GM21423 (cell line): ENCODE results near the gene MED13L.
"Not testable (repeated sequence)": the region's sequence is repeated elsewhere in the genome, so short reads cannot be mapped to it uniquely, and the experiment has no call there.

Source experiments
- ATAC-seq: cut with Tn5 transposase; IDR thresholded peaks from one replicate; pipeline ENCODE4 v1.9.1; 2021; ENCODE audit warnings: mild to moderate bottlenecking, moderate library complexity; ENCODE audit not compliant: unreplicated experiment

Gene MED13L

DNA sequence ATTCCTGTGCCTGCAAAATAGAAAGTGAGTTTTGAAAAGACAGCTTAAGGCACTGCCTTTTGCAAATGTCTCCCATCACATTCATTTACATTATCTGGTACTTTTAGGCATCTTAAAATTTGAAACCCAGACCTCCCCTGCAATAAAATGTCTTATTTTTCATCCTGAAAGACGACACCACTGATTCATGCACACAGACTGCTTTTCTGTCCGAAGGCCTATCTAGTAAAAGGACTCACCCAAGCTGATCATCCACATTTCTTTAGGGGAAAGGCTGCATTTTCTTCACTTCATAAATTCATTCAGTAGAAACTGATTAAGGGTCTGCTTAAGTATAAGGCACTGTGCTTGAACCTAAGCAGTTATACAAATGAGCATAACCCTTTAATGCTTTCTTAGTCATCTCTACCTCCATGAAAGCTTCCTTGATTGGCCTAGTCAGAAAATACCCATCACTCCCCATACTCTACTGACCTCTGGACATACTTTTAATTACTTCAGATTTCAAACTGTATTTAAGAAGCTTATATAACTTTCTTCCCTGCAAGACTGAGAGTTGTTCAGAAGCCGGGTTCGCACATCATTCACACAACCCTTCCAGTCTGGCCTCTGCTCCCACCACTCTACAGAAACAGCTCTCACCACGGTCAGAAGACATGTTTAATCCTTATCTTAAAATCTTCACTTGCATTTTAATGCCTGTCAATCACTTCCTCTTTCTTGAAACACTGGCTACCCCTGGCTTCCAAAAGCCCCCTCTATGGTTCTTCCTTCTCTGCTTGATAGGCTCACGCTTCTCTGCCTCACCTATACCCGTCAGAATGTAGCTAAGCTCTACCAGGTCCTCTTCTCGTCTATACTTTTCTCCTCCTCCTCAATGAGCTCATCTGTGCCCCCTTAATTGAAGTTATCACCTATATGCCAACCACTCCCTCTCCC lies 288.6 kb downstream of the MED13L start:
- no peak for ATAC-seq

DNA sequence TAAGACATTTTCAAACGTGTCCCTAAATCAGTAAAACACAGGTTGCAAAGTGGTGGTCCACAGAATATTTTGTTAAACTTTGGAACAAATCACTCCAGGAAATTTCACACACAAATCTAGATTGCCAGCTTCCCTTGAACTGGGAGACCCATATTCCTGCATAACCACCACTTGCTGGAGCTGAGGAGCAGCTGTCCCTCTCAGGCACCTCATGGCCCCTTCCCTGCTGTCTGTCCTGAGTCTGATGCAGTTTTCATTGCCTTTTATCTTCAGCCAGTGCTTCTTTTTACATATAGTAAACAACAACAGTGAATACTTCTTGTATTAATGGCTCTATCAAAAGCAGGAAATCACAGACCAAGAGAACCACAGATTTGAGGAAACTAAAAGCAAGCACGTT lies 289.3 kb downstream of the MED13L start:
- ATAC-seq, result no peak

DNA sequence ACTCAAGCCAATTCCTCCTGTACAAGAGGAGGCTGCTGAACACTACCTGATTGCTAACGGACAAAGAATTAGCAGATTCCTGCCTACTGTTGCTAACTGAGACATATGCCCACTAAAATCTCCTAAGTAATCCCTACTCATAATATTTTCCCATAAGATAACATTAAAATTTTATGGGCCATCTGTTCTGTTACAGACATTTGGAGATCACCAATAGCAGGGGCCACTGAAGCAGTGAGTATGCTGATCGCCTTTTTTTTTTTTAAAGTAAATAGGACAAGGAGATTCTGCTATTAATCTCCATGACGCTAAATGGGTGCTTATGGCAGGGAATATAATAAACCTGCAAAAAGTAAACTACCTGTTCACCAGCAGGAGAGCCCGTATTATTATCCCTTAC lies 292.9 kb downstream of the MED13L start:
- ATAC-seq, result no peak

DNA sequence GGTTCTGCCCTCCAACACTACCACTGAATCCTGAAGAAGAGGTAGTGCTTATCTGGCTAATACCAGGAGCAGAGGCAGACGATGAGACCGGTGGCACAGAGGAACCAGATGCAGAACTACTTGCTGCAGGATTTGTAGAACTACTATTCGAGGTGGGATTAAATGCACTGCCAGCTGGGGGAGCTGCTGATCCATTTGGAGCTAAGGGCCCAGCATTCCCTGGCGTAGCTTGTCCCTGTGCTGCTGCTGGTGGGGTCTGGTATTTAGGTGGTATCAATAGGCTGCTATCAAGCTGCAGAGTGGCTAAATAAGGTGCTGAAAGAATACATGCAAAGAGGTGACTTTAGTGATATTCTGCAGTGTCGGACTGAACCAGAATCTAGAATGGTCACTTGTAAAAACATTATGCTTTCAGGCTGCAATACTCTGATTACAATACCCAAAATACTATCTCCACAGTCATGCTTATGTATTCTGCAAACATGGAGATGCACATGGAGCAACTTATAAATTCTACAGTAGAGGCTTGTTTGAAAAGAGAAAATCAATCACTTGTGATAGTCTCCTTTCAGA lies 294.2 kb downstream of the MED13L start:
- ATAC-seq, result no peak

DNA sequence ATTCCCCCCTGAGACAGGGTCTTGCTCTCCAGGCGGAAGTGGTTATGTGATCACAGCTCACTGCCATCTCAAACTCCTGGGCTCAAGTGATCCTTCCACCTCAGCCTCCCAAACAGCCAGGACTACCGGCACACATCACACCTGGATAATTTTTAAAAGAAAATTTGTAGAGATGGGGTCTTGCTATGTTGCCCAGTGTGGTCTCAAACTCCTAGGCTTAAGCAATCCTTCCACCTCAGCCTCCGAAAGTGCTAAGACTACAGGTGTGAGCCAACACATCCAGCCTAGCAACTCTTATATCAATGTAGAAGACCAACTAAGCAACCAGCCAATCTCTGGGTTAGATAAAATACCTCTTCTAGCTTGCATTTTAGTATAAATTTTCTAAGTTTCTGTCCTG lies 297.2 kb downstream of the MED13L start:
- no peak for ATAC-seq

DNA sequence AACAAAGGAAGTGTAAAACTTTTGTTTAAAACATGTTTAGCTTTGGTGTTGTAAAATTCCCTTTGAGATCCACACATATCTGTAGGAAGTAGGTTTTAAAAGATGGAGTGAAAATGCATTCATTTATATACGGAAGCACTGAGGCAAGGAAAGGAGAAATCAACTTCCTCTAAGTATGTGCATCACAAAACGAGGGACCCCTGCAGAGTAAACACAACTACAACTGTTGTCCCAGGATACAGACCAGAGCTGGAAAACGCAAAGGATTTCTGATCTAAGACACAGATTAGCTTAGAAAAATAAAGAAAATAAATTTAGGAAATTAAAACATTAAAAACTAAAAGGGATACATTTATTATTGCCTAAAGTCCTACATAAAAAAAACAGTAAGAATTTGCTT lies 297.6 kb downstream of the MED13L start:
- no peak for ATAC-seq

DNA sequence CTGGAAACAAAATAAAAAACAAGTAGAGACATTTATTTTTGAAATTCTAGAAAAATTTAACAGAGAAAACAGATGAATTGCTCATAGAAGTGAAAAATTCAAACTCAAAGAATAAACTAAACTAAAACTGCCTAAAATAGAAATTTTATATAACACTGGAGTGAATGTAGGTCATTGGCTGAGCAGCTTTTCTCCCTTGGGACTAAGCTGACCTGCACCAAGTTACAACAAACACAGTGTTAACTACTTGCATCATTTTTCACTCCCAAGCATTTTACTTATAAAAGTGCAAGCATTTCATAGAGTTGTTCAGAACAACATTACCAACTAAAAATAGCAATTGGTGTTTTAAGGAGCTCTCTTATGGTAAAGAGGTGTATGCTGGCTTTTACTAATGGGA lies 298.1 kb downstream of the MED13L start:
- no peak for ATAC-seq

DNA sequence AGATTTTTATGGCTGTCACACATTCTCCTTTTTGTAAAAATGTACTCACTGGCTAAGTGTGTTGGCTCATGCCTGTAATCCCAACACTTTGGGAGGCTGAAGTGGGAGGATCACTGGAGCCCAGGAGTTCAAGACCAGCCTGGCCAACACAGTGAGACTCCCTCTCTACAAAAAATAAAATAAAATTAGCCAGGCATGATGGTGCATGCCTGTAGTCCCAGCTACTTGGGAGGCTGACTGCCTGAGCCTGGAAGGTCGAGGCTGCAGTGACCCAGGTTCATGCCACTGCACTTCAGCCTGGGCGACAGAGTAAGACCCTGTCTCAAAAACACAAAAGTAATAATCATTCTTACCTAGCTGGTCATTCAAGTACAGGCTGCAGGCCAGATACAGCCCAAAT lies 300.7 kb downstream of the MED13L start:
- ATAC-seq, result not testable (repeated sequence)

DNA sequence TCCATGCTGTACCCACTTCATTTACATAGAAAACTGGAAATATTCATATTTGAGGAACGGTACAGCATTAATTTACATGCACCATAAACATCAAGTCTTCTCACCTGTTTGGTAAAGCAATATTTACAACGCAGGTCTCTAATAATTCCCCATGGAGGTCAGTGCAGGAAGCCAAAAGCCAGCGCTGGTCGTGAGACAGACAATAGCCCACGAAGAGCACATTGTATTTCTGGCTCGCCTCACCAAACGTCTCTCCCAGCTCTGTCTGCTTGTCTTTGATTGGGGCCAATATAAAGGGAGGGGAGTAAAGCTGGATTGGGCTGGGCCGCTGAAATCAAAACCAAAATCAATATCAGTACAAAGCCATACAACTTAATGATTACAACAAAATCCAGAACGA lies 302.1 kb downstream of the MED13L start:
- ATAC-seq, result no peak

DNA sequence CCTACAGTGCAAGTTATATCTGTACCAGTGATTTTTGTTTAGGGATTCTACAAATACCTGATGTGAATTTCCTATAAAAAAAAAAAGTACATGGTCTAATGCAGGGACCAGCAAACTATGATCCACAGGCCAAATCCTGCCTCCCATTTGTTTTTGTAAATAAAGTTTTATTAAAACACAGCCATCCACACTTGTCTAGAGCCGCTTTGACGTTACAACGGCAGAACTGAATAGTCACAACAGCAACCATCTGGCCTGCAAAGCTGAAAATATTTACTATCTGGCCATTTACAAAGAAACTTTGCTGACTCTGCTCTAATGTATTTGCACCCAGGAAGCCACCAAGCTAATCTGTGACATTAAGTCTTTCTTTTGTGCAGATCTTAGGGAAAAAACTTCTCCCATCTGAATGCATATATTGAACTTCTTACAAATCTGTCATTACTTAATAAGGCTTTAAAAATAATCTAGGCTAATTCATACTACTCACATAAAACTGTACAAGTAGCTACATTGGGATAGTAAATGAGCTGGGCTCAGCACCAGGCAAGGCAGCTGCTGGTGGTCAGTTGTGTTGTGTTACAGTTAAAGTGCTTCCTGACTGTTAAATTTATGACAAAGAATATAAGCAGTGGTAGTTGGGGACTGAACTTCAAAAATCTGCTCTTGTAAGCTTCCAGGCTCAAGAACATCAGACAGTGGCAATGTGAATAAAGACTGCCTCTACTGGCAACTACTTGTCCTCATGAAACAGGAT lies 303.3 kb downstream of the MED13L start:
- ATAC-seq, result no peak

DNA sequence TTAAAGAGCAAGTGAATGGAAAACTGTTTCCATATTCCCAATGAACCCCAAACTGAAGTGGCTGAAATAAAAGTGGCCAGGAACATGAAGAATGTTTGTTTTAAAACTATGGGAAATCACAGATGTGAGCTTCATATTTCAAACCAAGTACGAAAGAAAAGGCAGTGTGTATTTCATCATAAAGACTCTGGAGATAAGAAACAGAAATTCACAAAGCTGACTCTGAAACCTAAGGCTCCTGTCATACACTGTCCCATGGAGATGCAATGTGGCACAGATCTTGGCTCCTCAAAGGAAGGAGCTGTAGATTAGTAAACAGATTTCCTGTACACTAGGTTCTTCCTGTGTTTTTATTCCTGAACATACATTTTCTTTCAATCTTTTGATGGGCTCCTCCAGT lies 304.4 kb downstream of the MED13L start:
- no peak for ATAC-seq

DNA sequence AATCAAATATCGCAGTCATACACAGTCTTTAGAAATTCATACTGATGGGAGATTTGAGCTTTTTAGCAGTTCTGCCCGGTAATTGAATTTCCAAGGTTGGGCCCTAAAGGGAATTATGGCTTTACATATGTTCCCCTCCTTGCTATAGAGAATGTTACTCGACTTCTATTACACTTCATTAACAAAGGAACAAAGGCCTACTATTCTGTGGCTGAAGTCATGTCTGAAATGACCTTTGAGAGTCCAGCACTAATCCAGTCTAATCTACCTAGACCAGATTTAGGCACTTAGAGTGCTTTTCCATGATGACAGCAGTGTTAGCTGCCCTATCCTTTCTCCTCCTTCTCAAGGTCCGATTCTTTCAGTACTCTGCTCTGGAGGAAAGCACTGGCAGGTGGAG lies 305.3 kb downstream of the MED13L start:
- no peak for ATAC-seq

DNA sequence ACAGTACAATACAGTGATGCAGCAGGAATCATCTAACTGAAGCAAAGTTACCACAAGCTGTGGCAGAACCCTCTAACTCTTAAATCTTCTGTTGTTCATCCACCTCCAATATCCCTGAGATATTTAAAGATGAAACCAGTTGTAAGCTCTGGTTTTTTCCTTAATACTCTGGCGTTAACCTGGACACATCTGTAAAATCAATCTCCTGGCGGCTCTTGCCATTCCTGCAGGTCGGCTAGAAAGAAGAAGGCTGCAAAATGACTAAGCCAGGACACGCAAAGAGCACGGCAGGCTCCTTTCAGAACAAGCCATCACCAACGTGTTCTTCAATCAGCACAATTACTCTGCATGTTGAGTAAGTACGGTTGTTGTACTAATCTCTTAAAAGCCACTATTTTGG lies 309.3 kb downstream of the MED13L start:
- ATAC-seq, result no peak

DNA sequence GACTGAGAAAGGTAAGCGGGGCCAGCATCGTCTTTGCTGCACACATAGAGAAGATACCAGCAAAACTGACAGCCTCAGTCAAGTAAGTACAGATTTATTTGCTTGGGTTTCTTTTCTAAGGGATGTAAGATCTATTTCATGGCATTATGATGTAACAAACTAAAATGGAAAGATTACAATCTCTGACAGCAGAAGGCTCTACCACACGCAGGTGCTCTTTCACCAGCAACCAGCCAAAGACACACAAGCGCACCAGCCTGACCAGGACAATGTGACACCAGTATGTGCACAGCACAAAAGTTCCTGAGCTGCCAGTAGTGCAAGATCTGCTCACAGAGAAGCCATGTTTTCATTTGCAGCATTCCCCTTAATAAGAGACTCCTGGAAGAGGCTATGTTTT lies 311.1 kb downstream of the MED13L start:
- ATAC-seq, result no peak

DNA sequence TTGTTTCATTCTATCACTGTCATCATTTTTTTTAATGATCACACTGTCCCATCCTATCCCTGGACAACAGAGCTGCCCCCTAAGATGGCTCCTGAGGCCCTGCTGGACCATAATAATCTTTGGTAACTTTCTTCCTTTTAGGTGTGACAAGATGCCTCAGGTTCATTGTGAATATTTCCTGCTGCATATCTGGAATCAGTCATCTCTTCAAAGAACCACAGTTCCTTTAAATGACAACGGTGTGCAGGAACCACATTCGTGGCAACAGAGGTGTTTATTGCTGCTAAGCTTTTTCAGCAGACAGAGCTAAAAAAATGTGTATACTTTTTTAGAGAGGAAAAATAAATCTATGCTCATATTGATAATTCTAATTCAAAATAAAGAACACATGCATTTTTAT lies 312.9 kb downstream of the MED13L start:
- ATAC-seq, result no peak

DNA sequence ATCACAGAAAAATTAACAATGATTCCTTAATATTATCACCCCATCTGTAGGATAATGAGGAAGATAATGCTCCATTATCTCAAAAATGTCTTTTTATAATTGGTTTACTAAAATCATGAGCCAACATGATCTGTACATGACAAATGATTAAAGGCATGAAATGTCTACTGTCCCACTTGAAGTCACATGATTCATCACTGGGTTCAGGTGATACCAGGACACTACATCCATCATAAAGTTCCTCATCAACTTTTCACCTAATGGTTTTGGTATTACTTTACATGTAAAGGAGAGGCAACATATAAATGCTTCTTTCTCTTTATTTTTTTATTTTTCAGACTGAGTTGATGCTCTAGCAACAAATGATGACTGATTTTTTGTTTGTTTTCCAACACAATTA lies 313.3 kb downstream of the MED13L start:
- no peak for ATAC-seq

DNA sequence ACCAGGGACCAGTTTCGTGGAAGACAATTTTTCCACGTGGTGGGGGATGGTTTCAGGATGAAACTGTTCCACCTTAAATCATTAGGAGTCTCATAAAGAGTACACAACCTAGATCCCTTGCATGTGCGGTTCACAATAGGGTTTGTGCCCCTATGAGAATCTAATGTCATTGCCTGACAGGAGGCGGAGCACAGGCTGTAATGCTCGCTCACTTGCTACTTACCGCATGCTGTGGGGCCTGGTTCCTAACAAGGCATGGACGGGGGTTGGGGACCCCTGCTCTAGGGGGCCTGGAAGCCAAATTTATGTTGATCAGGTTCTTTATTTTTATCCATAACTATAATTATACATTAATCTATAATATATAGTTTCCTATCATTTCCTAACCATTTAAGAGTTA lies 315.3 kb downstream of the MED13L start:
- ATAC-seq, result no peak

DNA sequence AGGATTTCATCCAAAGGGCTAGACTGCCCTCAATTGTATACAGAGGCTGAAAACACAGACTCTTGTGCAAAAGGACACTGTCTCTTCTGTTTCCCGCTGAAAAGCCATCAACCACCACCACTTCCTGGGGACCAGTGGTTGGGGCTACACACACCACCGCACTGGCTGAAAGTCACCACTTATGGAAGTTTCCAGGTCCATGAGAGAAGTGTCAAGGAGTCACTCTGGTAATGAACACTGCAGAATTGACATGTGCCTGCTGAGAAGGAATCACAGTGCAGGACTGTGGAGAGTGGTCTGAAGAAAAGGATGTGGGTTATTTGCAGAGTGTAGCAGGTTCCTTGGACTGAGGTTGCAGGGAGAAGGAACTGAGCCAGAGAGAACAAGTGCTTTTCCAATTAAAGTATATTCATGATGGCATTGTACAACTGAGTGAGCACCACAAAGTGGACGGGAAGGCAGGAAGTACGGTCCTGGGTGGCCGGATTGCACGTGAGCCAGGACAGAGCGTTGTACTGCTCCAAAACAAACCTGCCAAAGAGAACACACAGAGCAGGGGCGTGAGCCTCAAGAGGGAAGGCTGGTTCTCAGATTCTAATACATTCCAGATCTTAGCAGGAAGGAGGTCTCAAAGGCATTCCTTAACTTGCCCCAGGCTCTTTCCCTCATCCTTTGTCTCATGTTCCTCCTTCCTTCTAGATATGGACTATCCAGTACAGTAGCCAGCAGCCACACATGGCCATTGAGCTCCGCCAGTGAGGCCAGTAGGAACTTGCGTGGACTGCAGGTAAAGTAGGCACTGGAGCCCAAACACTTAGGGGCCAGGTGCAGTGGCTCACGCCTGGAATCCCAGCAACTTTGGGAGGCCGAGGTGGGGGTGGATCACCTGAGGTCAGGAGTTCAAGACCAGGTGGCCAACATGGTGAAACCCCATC lies 316.4 kb downstream of the MED13L start:
- no peak for ATAC-seq

DNA sequence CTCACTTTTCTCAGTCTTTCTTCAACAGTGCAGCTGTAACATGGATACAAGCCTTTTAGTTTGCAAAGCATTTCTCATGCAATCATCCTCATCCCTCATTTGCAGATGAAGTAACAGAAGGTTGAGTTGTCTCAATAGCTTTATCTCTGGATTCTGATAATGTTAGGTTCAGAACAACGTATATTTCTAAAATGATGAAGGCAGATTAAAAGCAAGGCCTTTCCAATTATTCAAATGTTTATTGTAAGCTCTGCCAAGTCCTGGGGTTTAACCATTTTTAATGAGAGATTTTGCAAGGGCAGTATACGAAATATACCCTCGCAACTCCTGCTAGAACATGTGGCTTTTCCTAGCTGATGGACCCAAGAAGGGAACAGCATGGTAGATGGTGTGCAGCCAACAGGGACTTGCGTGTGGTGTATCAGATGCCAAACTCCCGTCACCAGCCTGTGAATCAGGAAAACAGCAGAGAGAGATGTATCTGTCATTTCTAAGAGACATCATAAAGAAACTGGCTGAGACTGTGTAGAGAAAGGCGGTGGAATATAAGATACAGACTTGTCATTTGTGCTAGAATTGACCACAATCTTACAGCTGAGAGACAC lies 319.7 kb downstream of the MED13L start:
- ATAC-seq, result no peak

DNA sequence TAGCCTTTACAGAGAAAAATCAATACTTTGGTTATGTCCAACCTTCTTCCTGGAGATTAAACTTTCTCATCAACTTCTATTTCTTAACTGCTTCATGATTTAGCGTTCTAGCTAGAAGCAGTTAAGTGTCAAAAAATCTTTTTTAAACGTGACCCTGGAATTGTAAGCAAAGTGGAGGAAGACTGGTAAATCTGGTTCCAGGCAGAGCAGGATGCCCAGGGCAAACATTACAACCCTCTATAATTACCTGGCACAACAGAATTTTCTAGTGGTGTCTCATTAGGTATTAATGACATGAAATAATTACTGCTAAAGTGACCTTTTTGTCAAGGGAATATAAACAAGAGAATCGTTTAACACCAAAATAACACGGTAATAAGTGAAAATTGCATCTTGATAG lies 320.8 kb downstream of the MED13L start:
- ATAC-seq, result no peak
